ENCODE results near the gene AP2A2.

The AP2A2 gene

DNA sequence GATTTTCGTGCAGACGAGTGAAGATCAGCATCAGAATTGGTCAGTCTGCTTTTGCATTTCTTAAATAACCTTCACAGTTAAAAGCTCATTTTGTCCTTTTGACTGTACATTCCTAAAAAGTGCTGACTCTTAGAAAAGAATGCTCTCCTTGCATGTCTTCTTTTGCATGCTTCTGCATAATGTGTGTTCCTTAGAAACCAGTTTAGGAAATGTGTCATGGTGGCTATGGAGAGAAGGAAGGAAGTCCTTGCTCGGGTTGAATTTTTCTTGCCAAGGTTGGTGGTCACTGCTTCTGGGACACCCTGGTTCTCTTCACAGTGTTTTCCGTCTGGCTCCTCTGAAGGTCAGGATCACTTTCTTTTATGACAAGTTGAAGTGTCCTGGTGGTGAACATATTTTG, 6.8 kb downstream of the AP2A2 start:
- Histone ChIP-seq H3K27ac (no peak overlapping the region), H3K4me3 (ENCODE audit: low read depth in 1 of 2, low read length in 1 of 2) (no peak overlapping the region), H3K27me3 (no peaks in the 10 kb centered on the region), H3K36me3 (no peaks in the 10 kb centered on the region), H3K4me1 (ENCODE audit: control insufficient read depth in 1 of 2, insufficient read depth in 1 of 2, low read depth in 1 of 2, low read length in 1 of 2) (peaks cover 20 to 33% of the 10 kb centered on the region in 2 experiments), H3K9me3 (no peaks in the 10 kb centered on the region)
- TF ChIP-seq, protein P1, sequence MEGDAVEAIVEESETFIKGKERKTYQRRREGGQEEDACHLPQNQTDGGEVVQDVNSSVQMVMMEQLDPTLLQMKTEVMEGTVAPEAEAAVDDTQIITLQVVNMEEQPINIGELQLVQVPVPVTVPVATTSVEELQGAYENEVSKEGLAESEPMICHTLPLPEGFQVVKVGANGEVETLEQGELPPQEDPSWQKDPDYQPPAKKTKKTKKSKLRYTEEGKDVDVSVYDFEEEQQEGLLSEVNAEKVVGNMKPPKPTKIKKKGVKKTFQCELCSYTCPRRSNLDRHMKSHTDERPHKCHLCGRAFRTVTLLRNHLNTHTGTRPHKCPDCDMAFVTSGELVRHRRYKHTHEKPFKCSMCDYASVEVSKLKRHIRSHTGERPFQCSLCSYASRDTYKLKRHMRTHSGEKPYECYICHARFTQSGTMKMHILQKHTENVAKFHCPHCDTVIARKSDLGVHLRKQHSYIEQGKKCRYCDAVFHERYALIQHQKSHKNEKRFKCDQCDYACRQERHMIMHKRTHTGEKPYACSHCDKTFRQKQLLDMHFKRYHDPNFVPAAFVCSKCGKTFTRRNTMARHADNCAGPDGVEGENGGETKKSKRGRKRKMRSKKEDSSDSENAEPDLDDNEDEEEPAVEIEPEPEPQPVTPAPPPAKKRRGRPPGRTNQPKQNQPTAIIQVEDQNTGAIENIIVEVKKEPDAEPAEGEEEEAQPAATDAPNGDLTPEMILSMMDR (IDR thresholded peaks at IDR 0.05) = no peak

DNA sequence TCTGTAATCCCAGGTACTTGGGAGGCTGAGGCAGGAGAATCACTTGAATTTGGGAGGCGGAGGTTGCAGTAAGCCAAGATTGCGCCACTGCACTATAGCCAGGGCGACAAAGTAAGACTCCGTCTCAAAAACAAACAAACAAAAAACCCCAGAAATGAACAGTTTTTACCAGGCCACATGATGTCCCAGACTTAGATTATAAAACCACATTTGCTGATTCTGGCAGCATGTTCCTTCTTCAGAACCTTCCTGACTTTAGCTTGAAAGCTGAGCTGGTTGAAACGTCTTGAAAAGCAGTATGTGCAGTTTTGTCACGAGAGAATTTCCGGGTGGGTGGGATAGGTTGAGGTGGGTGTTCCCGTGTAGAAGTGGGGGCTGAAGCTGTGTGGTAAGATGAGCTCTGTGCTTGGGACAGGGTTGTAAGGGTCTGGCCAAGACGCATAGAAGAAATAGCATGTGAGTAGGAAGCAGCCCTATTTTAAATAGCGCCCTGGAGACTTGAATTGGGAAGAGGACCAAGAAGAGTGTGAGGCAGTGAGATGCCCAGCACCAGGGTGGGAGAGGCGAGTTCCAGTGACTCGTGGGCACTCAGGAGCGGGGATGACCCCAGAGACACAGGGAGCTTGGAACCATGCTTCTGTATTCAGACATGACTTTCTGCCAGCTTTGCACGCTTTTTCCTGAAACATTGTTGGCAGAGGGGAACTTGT, 7.6 kb downstream of the AP2A2 start:
- peaks cover 20 to 33% of the 10 kb centered on the region in 2 experiments for H3K4me1 ChIP-seq (ENCODE audit: control insufficient read depth in 1 of 2, insufficient read depth in 1 of 2, low read depth in 1 of 2, low read length in 1 of 2)
- H3K4me3 ChIP-seq (ENCODE audit: low read depth in 1 of 2, low read length in 1 of 2) = no peak overlapping the region
- no peaks in the 10 kb centered on the region for H3K36me3 ChIP-seq
- TF ChIP-seq, protein P1 (IDR thresholded peaks at IDR 0.05) = no peak
- H3K27ac ChIP-seq = no peak overlapping the region
- no peaks in the 10 kb centered on the region for H3K9me3 ChIP-seq
- H3K27me3 ChIP-seq = no peaks in the 10 kb centered on the region

DNA sequence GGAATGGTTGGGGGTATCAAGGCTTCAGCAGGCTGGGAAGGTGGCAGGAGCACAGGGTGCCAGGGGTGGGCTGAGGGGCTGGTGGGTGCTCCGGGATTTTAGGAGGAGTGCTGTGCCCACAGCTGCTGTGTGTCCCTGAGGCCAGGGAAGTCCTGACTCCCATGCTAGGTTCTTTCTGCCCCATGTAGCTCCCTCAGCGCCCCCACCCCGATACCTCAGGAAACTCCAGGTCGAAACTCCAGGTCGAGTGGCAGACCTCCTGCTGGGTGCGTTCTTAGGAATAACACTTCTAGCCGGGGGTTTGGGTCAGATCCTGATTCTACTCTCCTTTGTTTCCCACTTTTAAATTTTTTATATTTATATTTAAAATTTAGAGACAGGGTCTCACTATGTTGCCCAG, 8.3 kb downstream of the AP2A2 start:
- H3K36me3 ChIP-seq = no peaks in the 10 kb centered on the region
- H3K27me3 ChIP-seq = no peaks in the 10 kb centered on the region
- no peak overlapping the region for H3K27ac ChIP-seq
- H3K4me1 ChIP-seq (ENCODE audit: control insufficient read depth in 1 of 2, insufficient read depth in 1 of 2, low read depth in 1 of 2, low read length in 1 of 2) = peaks cover 20 to 33% of the 10 kb centered on the region in 2 experiments
- TF ChIP-seq, protein P1 (IDR thresholded peaks at IDR 0.05) = no peak
- no peaks in the 10 kb centered on the region for H3K9me3 ChIP-seq
- no peak overlapping the region for H3K4me3 ChIP-seq (ENCODE audit: low read depth in 1 of 2, low read length in 1 of 2)

- Histone ChIP-seq H3K9me3 (no peaks in the 10 kb centered on the region), H3K36me3 (no peaks in the 10 kb centered on the region), H3K27me3 (no peaks in the 10 kb centered on the region), H3K4me3 (ENCODE audit: low read depth in 1 of 2, low read length in 1 of 2) (no peak overlapping the region), H3K4me1 (ENCODE audit: control insufficient read depth in 1 of 2, insufficient read depth in 1 of 2, low read depth in 1 of 2, low read length in 1 of 2) (peaks cover 20 to 33% of the 10 kb centered on the region in 2 experiments), H3K27ac (no peak overlapping the region)
- TF ChIP-seq, protein P1 (IDR thresholded peaks at IDR 0.05) = no peak
Observed at GRCh38 chr11:934527-934926, 8.9 kb downstream of the AP2A2 start.

GRCh38 chr11:936199-936598, 10.5 kb downstream of the AP2A2 start:
- Histone ChIP-seq H3K4me3 (ENCODE audit: low read depth in 1 of 2, low read length in 1 of 2) (no peak overlapping the region), H3K4me1 (ENCODE audit: control insufficient read depth in 1 of 2, insufficient read depth in 1 of 2, low read depth in 1 of 2, low read length in 1 of 2) (peaks cover 14 to 28% of the 10 kb centered on the region in 2 experiments), H3K27ac (no peak overlapping the region), H3K9me3 (no peaks in the 10 kb centered on the region), H3K27me3 (no peaks in the 10 kb centered on the region), H3K36me3 (no peaks in the 10 kb centered on the region)
- TF ChIP-seq, protein P1 (IDR thresholded peaks at IDR 0.05) = no peak

All from neutrophil (primary cell).